Ishikawa (cell line): ENCODE results near the gene NT5C2.

Experiments used
- MAX ChIP-seq: IDR thresholded peaks from 2 replicates; pipeline ENCODE4 v1.6.1; 2012
- TAF1 ChIP-seq: IDR thresholded peaks from 2 replicates; pipeline ENCODE4 v1.6.1; 2012; ENCODE audit warnings: low read depth, mild to moderate bottlenecking
- TCF12 ChIP-seq: IDR thresholded peaks from 2 replicates; pipeline ENCODE4 v1.6.1; 2012; ENCODE audit warnings: low read depth
- USF1 ChIP-seq: IDR thresholded peaks from 2 replicates; pipeline ENCODE4 v1.6.1; 2012

- TF ChIP-seq USF1 (no peak), TCF12 (no peak), TAF1 (no peak), MAX (no peak)
These were observed 150.2 kb downstream of the NT5C2 start for GRCh38 chr10:103042908-103043307.
